ENCODE results near the gene ADSS1.

ADSS1 gene

GRCh38 chr14:104723651-104724406 lies at the start of gene ADSS1:
Gene ADSS1, plus strand, starts transcription at chr14:104724229. Its CDS starts 42 bp downstream, at chr14:104724271.
- no peak for DNase-seq (ENCODE audit: low read depth in 2 of 2)

- no peak for DNase-seq (ENCODE audit: low read depth in 2 of 2)
Measured at GRCh38 chr14:104675447-104675846, 48.6 kb upstream of the ADSS1 start.

- no peak for DNase-seq (ENCODE audit: low read depth in 2 of 2)
Measured at GRCh38 chr14:104676130-104676693, 47.8 kb upstream of the ADSS1 start.

- no peak for DNase-seq (ENCODE audit: low read depth in 2 of 2)
Measured at GRCh38 chr14:104676694-104677511, 47.1 kb upstream of the ADSS1 start.

- peak; percentile 47 to 49 for DNase-seq (ENCODE audit: low read depth in 2 of 2)
Measured at GRCh38 chr14:104677512-104678332, 46.3 kb upstream of the ADSS1 start.

GRCh38 chr14:104678346-104678745 lies 45.7 kb upstream of the ADSS1 start:
- DNase-seq (ENCODE audit: low read depth in 2 of 2): no peak

GRCh38 chr14:104678901-104679705 lies 44.9 kb upstream of the ADSS1 start:
- DNase-seq (ENCODE audit: low read depth in 2 of 2): no peak

GRCh38 chr14:104680056-104680805 lies 43.8 kb upstream of the ADSS1 start:
- no peak for DNase-seq (ENCODE audit: low read depth in 2 of 2)

- no peak for DNase-seq (ENCODE audit: low read depth in 2 of 2)
Measured at GRCh38 chr14:104680806-104681688, 43.0 kb upstream of the ADSS1 start.

- peak in 1 of 2 experiments; percentile 40 for DNase-seq (ENCODE audit: low read depth in 2 of 2)
Measured at GRCh38 chr14:104681689-104682074, 42.3 kb upstream of the ADSS1 start.

GRCh38 chr14:104682107-104682593 lies 41.9 kb upstream of the ADSS1 start:
- DNase-seq (ENCODE audit: low read depth in 2 of 2): no peak

- no peak for DNase-seq (ENCODE audit: low read depth in 2 of 2)
Measured at GRCh38 chr14:104683653-104684448, 40.2 kb upstream of the ADSS1 start.

- DNase-seq (ENCODE audit: low read depth in 2 of 2): no peak
Measured at GRCh38 chr14:104684449-104684821, 39.6 kb upstream of the ADSS1 start.

- DNase-seq (ENCODE audit: low read depth in 2 of 2): no peak
Measured at GRCh38 chr14:104685216-104685997, 38.6 kb upstream of the ADSS1 start.

GRCh38 chr14:104685998-104686610 lies 37.9 kb upstream of the ADSS1 start:
- no peak for DNase-seq (ENCODE audit: low read depth in 2 of 2)

GRCh38 chr14:104686624-104687517 lies 37.2 kb upstream of the ADSS1 start:
- DNase-seq (ENCODE audit: low read depth in 2 of 2): no peak

Data from fibroblast of skin of left biceps (primary cell).